Liver (tissue), 9 donors: ENCODE results near the gene SPTBN2. TPM values are rescaled to one million over a fixed set of nuclear protein-coding genes. Genes with fewer than 3 reads are reported as not detected.

ENCODE experiments used
- DNase-seq: peaks from one replicate; pipeline ENCODE4 v3.0.0-alpha.2; 2017; ENCODE audit warnings: low spot score
- H3K27ac ChIP-seq, 2 donors: one replicate each; pipeline ENCODE4 v1.7.0; 2013; ENCODE audit warnings: inconsistent platforms in 2 of 2, low read length in 2 of 2, control low read depth in 1 of 2, low read depth in 1 of 2, mild to moderate bottlenecking in 1 of 2
- H3K27me3 ChIP-seq, 4 donors: one replicate each; pipeline versions ENCODE4 v1.6.1 to v1.7.0; 2013; ENCODE audit warnings: low read length in 3 of 4, inconsistent platforms in 1 of 4, mild to moderate bottlenecking in 1 of 4, moderate library complexity in 1 of 4; ENCODE audit not compliant: control insufficient read depth in 4 of 4, insufficient read depth in 4 of 4
- H3K36me3 ChIP-seq, 4 donors: one replicate each; pipeline versions ENCODE4 v1.6.1 to v1.7.0; 2013; ENCODE audit warnings: low read length in 3 of 4, mild to moderate bottlenecking in 3 of 4, low read depth in 1 of 4, moderate library complexity in 1 of 4; ENCODE audit not compliant: control insufficient read depth in 4 of 4, insufficient read depth in 3 of 4
- H3K4me1 ChIP-seq, 4 donors: one replicate each; pipeline versions ENCODE4 v1.6.1 to v1.7.0; 2013; ENCODE audit warnings: low read length in 3 of 4, mild to moderate bottlenecking in 3 of 4, moderate library complexity in 1 of 4; ENCODE audit not compliant: control insufficient read depth in 4 of 4, insufficient read depth in 4 of 4
- H3K4me3 ChIP-seq, 3 donors: one replicate each; pipeline versions ENCODE4 v1.6.1 to v1.7.0; 2013; ENCODE audit warnings: low read length in 3 of 3, control low read depth in 1 of 3, low read depth in 1 of 3, mild to moderate bottlenecking in 1 of 3
- H3K9ac ChIP-seq, 2 donors: one replicate each; pipeline ENCODE4 v1.7.0; 2013; ENCODE audit warnings: low read length in 2 of 2, mild to moderate bottlenecking in 2 of 2, moderate library complexity in 2 of 2, control low read depth in 1 of 2, low read depth in 1 of 2
- H3K9me3 ChIP-seq, 4 donors: one replicate each; pipeline versions ENCODE4 v1.6.1 to v1.7.0; 2013; ENCODE audit warnings: low read length in 3 of 4; ENCODE audit not compliant: control insufficient read depth in 4 of 4
- EGR1 ChIP-seq, 2 donors: IDR thresholded peaks; 2 replicates each; pipeline ENCODE4 v1.6.1; 2016 to 2018; ENCODE audit warnings: antibody characterized with exemption in 2 of 2, low read depth in 2 of 2
- FOXA1 ChIP-seq: IDR thresholded peaks from 2 replicates; pipeline ENCODE4 v1.6.1; 2016; ENCODE audit warnings: antibody characterized with exemption
- GABPA ChIP-seq, 2 donors: IDR thresholded peaks in 1 of 2; conservative IDR thresholded peaks in 1 of 2; 2 replicates each; pipeline ENCODE4 v1.6.1; 2016; ENCODE audit warnings: antibody characterized with exemption in 2 of 2, mild to moderate bottlenecking in 1 of 2, moderate library complexity in 1 of 2
- HNF4A ChIP-seq, 2 donors: conservative IDR thresholded peaks; 2 replicates each; pipeline ENCODE4 v1.6.1; 2016; ENCODE audit warnings: antibody characterized with exemption in 2 of 2, mild to moderate bottlenecking in 2 of 2
- HNF4G ChIP-seq: IDR thresholded peaks from 2 replicates; pipeline ENCODE4 v1.6.1; 2016; ENCODE audit warnings: antibody characterized with exemption
- JUND ChIP-seq, 2 donors: IDR thresholded peaks; 2 replicates each; pipeline ENCODE4 v1.6.1; 2016; ENCODE audit warnings: antibody characterized with exemption in 2 of 2
- MAX ChIP-seq: IDR thresholded peaks from 2 replicates; pipeline ENCODE4 v1.6.1; 2016; ENCODE audit warnings: antibody characterized with exemption
- NR2F2 ChIP-seq: IDR thresholded peaks from 2 replicates; pipeline ENCODE4 v1.6.1; 2016; ENCODE audit warnings: antibody characterized with exemption
- RAD21 ChIP-seq, 2 donors: IDR thresholded peaks; 2 replicates each; pipeline ENCODE4 v1.6.1; 2016; ENCODE audit warnings: antibody characterized with exemption in 2 of 2, mild to moderate bottlenecking in 2 of 2
- REST ChIP-seq: IDR thresholded peaks from 2 replicates; pipeline ENCODE4 v1.6.1; 2016; ENCODE audit warnings: antibody characterized with exemption, mild to moderate bottlenecking
- SP1 ChIP-seq: IDR thresholded peaks from 2 replicates; pipeline ENCODE4 v1.6.1; 2018; ENCODE audit warnings: antibody characterized with exemption, mild to moderate bottlenecking
- WGBS: extraction: QIAGEN DNeasy Blood & Tissue Kit; methylation state at CpG from one replicate; pipeline ENCODE4 v1.1.7; 2013; 5-methylcytosine and 5-hydroxymethylcytosine counted together
- polyA plus RNA-seq, 2 donors: library from polyadenylated mRNA; stranded (reverse) in 1 of 2; unstranded in 1 of 2; fragments of 200-250 nt in 1 of 2; fragments of >200 nt in 1 of 2; fragmentation: Nextera tagmentation in 1 of 2; extraction: Ambion mirVana in 1 of 2; gene quantifications; one replicate each; pipeline versions ENCODE4 v1.2.1 to v1.2.3, GENCODE V29; 2013 to 2015
- total RNA-seq, 2 donors: library from RNA; depleted of rRNA; stranded (reverse); fragments of >200 nt; gene quantifications; one replicate each; pipeline ENCODE4 v1.2.3, GENCODE V29; 2014
- TF ChIP-seq, protein P1 (sequence below): IDR thresholded peaks from 2 replicates; pipeline ENCODE4 v1.6.1; 2016; ENCODE audit warnings: antibody characterized with exemption
- TF ChIP-seq, protein P2 (sequence below): IDR thresholded peaks from 2 replicates; pipeline ENCODE4 v1.6.1; 2016; ENCODE audit warnings: antibody characterized with exemption
- TF ChIP-seq, protein P3 (sequence below): fragments of 150-350 bp; IDR thresholded peaks from 2 replicates; pipeline ENCODE4 v1.5.1; 2017; ENCODE audit warnings: improper control_type of control experiment, low read depth, low read length; ENCODE audit not compliant: missing input control
- donor health status: healthy.
- donor health status: healthy.
- donor health status: healthy.
- donor health status: healthy.
- donor health status: healthy.

Gene SPTBN2
- total and polyA plus RNA-seq, 4 donors = 9.6 to 103 (median 22.6) TPM

GRCh38 chr11:66717925-66718319 is 11.1 kb downstream of the SPTBN2 start:
- Histone ChIP-seq H3K9me3 (no peaks in the 10 kb centered on the region), H3K9ac (no peak overlapping the region), H3K36me3 (peaks cover 3 to 20% (median 16%) of the 10 kb centered on the region in 4 donors), H3K4me3 (peak overlapping the region; percentile 4 to 62 (median 37)), H3K27me3 (no peaks in the 10 kb centered on the region), H3K4me1 (peaks cover 3 to 51% (median 37%) of the 10 kb centered on the region in 4 donors), H3K27ac (peak overlapping the region; percentile 51 to 76)
- 42% methylated on average over 14 of the region's 14 CpGs for WGBS
- TF ChIP-seq SP1 (no peak), HNF4A (conservative IDR thresholded peaks at IDR 0.05) (no peak), HNF4G (no peak), JUND (IDR thresholded peaks at IDR 0.05) (no peak), GABPA (IDR thresholded peaks at IDR 0.05 in 1 of 2, conservative IDR thresholded peaks at IDR 0.05 in 1 of 2) (no peak), MAX (no peak), EGR1 (IDR thresholded peaks at IDR 0.05; ENCODE audit: low read depth in 2 of 2) (no peak), NR2F2 (no peak), RAD21 (IDR thresholded peaks at IDR 0.05) (no peak)
- TF ChIP-seq, protein P1, sequence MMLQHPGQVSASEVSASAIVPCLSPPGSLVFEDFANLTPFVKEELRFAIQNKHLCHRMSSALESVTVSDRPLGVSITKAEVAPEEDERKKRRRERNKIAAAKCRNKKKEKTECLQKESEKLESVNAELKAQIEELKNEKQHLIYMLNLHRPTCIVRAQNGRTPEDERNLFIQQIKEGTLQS = no peak
- TF ChIP-seq, protein P2, sequence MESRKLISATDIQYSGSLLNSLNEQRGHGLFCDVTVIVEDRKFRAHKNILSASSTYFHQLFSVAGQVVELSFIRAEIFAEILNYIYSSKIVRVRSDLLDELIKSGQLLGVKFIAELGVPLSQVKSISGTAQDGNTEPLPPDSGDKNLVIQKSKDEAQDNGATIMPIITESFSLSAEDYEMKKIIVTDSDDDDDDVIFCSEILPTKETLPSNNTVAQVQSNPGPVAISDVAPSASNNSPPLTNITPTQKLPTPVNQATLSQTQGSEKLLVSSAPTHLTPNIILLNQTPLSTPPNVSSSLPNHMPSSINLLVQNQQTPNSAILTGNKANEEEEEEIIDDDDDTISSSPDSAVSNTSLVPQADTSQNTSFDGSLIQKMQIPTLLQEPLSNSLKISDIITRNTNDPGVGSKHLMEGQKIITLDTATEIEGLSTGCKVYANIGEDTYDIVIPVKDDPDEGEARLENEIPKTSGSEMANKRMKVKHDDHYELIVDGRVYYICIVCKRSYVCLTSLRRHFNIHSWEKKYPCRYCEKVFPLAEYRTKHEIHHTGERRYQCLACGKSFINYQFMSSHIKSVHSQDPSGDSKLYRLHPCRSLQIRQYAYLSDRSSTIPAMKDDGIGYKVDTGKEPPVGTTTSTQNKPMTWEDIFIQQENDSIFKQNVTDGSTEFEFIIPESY = no peak
- DNase-seq = no peak

GRCh38 chr11:66716996-66717395 is 12.0 kb downstream of the SPTBN2 start:
- WGBS = 65% methylated on average over 3 of the region's 3 CpGs
- H3K4me3 ChIP-seq = no peak overlapping the region

More at GRCh38 chr11:66716996-66717395, 12.0 kb downstream of the SPTBN2 start:
- H3K4me1 ChIP-seq = peaks cover 3 to 44% (median 33%) of the 10 kb centered on the region in 4 donors
- H3K27ac ChIP-seq = no peak overlapping the region
- no peak for DNase-seq
- H3K27me3 ChIP-seq = no peaks in the 10 kb centered on the region
- H3K36me3 ChIP-seq = peaks cover 3 to 23% (median 19%) of the 10 kb centered on the region in 4 donors
- H3K9me3 ChIP-seq = no peaks in the 10 kb centered on the region
- H3K9ac ChIP-seq = no peak overlapping the region
- TF ChIP-seq SP1 (no peak), REST (no peak), HNF4G (no peak), HNF4A (conservative IDR thresholded peaks at IDR 0.05) (no peak), RAD21 (IDR thresholded peaks at IDR 0.05) (no peak), FOXA1 (no peak)
- TF ChIP-seq, protein P1 = no peak
- TF ChIP-seq, protein P3, sequence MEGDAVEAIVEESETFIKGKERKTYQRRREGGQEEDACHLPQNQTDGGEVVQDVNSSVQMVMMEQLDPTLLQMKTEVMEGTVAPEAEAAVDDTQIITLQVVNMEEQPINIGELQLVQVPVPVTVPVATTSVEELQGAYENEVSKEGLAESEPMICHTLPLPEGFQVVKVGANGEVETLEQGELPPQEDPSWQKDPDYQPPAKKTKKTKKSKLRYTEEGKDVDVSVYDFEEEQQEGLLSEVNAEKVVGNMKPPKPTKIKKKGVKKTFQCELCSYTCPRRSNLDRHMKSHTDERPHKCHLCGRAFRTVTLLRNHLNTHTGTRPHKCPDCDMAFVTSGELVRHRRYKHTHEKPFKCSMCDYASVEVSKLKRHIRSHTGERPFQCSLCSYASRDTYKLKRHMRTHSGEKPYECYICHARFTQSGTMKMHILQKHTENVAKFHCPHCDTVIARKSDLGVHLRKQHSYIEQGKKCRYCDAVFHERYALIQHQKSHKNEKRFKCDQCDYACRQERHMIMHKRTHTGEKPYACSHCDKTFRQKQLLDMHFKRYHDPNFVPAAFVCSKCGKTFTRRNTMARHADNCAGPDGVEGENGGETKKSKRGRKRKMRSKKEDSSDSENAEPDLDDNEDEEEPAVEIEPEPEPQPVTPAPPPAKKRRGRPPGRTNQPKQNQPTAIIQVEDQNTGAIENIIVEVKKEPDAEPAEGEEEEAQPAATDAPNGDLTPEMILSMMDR = no peak
